Bronchial epithelial cell (primary cell): ENCODE results near the gene SLIT3. TPM values are rescaled to one million over a fixed set of nuclear protein-coding genes. Genes with fewer than 3 reads are reported as not detected.
A peak's percentile ranks its signal among the peaks of the same experiment; 100 is the strongest.

Experiments used
- DNase-seq: peaks from one replicate; pipeline ENCODE4 v3.0.0-alpha.2; 2010; ENCODE audit warnings: low read depth
- FAIRE-seq: peaks from 2 replicates; lab custom pipeline; 2011; peaks lifted over from hg19 to GRCh38; lab: Jason Lieb, UNC
- H3K27me3 ChIP-seq: 2 replicates; pipeline ENCODE4 v1.5.1; 2011; ENCODE audit warnings: low read length; ENCODE audit not compliant: control insufficient read depth, insufficient read depth
- H3K36me3 ChIP-seq: 2 replicates; pipeline ENCODE4 v1.5.1; 2011; ENCODE audit warnings: low read length; ENCODE audit not compliant: control insufficient read depth, insufficient read depth
- H3K4me3 ChIP-seq: 2 replicates; pipeline ENCODE4 v1.5.1; 2011; ENCODE audit warnings: mild to moderate bottlenecking, low read depth, low read length, control low read depth
- CTCF ChIP-seq: IDR thresholded peaks from 2 replicates; pipeline ENCODE4 v1.5.1; 2011; ENCODE audit warnings: mild to moderate bottlenecking, moderate library complexity, low read length, control low read depth, inconsistent platforms; ENCODE audit not compliant: insufficient read depth, severe bottlenecking
- total RNA-seq: library from RNA; depleted of rRNA; stranded (reverse); fragments of >200 nt; gene quantifications from 2 replicates; pipeline ENCODE4 v1.2.1, GENCODE V29; 2014

SLIT3 gene
- total RNA-seq, 1 donor from 2014 or later = 0.79 TPM

GRCh38 chr5:169325273-169325672 lies 24.3 kb upstream of the SLIT3 start:
- Histone ChIP-seq H3K27me3 (no peaks in the 10 kb centered on the region), H3K4me3 (no peak overlapping the region), H3K36me3 (no peaks in the 10 kb centered on the region)
- FAIRE-seq (no peak), DNase-seq (no peak)
- TF ChIP-seq CTCF = no peak

- TF ChIP-seq CTCF = no peak
- no peaks in the 10 kb centered on the region for H3K27me3 ChIP-seq
- FAIRE-seq (no peak), DNase-seq (no peak)
- no peaks in the 10 kb centered on the region for H3K36me3 ChIP-seq
- no peak overlapping the region for H3K4me3 ChIP-seq
Measured at GRCh38 chr5:169318556-169318955, 17.6 kb upstream of the SLIT3 start.

DNA sequence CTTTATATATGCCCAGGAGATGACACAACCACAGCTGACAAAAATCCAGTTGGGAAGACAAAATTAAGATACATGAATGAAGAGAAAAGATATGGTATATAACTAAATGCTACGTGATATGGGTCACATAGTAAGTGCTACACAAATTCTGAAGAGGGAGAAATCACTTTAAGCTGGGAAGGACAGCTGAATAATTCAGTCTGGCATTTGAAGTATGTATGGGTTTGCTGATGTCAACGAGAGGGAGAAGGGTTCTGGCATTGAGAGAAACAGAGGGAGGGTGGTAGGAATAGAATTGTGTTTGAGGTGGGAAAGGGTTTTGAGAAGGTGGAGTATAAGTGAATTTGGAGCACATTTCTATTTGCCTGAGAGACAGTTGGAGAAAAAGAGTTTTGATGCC lies 6.7 kb upstream of the SLIT3 start:
- no peak for TF ChIP-seq CTCF
- no peaks in the 10 kb centered on the region for H3K36me3 ChIP-seq
- no peak overlapping the region for H3K4me3 ChIP-seq
- H3K27me3 ChIP-seq = peaks cover 2% of the 10 kb centered on the region
- DNase-seq (peak; percentile 9), FAIRE-seq (no peak)

DNA sequence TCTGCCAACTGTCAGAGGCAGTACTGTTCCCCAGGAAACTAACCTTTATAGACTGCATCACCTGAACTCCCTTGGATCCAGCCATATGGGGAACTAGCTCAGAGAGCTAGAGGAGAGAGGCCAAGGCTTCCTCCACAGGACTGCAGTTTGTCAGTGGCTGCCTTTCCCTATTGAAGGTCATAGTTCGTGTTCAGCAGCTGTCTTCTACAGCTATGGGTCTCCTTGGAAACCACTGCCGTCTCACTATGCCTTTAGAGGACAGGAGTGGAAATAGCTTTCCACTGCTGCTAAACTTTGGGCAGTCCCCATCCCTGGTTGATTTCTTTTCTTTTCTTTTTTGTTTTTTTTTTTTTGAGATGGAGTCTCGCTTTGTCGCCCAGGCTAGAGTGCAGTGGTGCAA lies 4.4 kb upstream of the SLIT3 start:
- DNase-seq = no peak
- no peaks in the 10 kb centered on the region for H3K27me3 ChIP-seq
- no peak for FAIRE-seq
- no peaks in the 10 kb centered on the region for H3K36me3 ChIP-seq
- no peak for TF ChIP-seq CTCF
- H3K4me3 ChIP-seq = no peak overlapping the region

GRCh38 chr5:169304175-169304574 lies 3.2 kb upstream of the SLIT3 start:
- H3K36me3 ChIP-seq = no peaks in the 10 kb centered on the region
- H3K27me3 ChIP-seq = no peaks in the 10 kb centered on the region
- DNase-seq (no peak), FAIRE-seq (no peak)
- no peak for TF ChIP-seq CTCF
- no peak overlapping the region for H3K4me3 ChIP-seq

DNA sequence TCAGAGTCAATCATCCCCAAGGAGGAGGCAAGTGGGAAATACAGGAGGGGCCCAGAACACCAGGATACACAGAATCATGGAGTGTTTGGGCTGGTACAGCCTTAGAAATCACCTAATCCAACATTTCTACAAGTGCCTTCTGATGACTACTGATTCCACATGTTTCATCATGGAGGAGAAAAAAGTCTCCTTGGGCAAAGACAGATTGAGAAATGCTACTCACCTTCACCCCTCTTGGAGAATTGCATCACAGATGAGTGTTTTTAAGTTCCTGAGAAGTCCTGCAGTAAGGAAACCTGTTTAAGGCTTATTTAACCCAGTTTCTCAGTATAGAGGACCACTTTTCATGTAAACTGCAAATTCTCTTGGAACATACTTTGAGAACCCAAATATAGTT lies 2.2 kb upstream of the SLIT3 start:
- no peak for FAIRE-seq

More for the DNA sequence above, 2.2 kb upstream of the SLIT3 start:
- H3K27me3 ChIP-seq = no peaks in the 10 kb centered on the region
- peak; percentile 80 for DNase-seq
- no peak for TF ChIP-seq CTCF
- H3K36me3 ChIP-seq = no peaks in the 10 kb centered on the region
- H3K4me3 ChIP-seq = no peak overlapping the region
